ENCODE results near the gene CYRIA. TPM values are rescaled to one million over a fixed set of nuclear protein-coding genes. Genes with fewer than 3 reads are reported as not detected.

The CYRIA gene
- polyA plus RNA-seq, 1 experiment, result not detected

GRCh38 chr2:16664052-16664731 lies 1.4 kb downstream of the CYRIA start:
- H3K36me3 ChIP-seq (ENCODE audit: control insufficient read depth, insufficient read depth, low read length), result no peaks in the 10 kb centered on the region
- TF ChIP-seq CTCF (IDR thresholded peaks at IDR 0.05; ENCODE audit: insufficient read depth, low read depth, low read length), result no peak
- CTCF ChIA-PET, result no interaction called here
- H3K4me3 ChIP-seq (ENCODE audit: low read depth, low read length), result no peak overlapping the region
- no peak for DNase-seq (ENCODE audit: low read depth)
- POLR2A ChIA-PET, result no interaction called here
- H3K27me3 ChIP-seq (ENCODE audit: control insufficient read depth, insufficient read depth, low read length), result peaks cover 3% of the 10 kb centered on the region

GRCh38 chr2:16663121-16663905 lies 2.3 kb downstream of the CYRIA start:
- no peaks in the 10 kb centered on the region for H3K36me3 ChIP-seq (ENCODE audit: control insufficient read depth, insufficient read depth, low read length)
- ChIA-PET CTCF (interaction anchor here (1.1 kb wide), 1 partner anchor 14 kb away, joined by 3 read pairs; no protein-coding TSS in a partner anchor), POLR2A (no interaction called here)
- H3K4me3 ChIP-seq (ENCODE audit: low read depth, low read length), result no peak overlapping the region
- peaks cover 3% of the 10 kb centered on the region for H3K27me3 ChIP-seq (ENCODE audit: control insufficient read depth, insufficient read depth, low read length)
- no peak for DNase-seq (ENCODE audit: low read depth)
- TF ChIP-seq CTCF (IDR thresholded peaks at IDR 0.05; ENCODE audit: insufficient read depth, low read depth, low read length), result no peak

GRCh38 chr2:16661936-16662839 lies 3.4 kb downstream of the CYRIA start:
- Histone ChIP-seq H3K36me3 (ENCODE audit: control insufficient read depth, insufficient read depth, low read length) (no peaks in the 10 kb centered on the region), H3K4me3 (ENCODE audit: low read depth, low read length) (no peak overlapping the region), H3K27me3 (ENCODE audit: control insufficient read depth, insufficient read depth, low read length) (peaks cover 3% of the 10 kb centered on the region)
- ChIA-PET CTCF (interaction anchor here (1.1 kb wide), 1 partner anchor 13 kb away, joined by 3 read pairs; no protein-coding TSS in a partner anchor), POLR2A (no interaction called here)
- TF ChIP-seq CTCF (IDR thresholded peaks at IDR 0.05; ENCODE audit: insufficient read depth, low read depth, low read length), result no peak
- no peak for DNase-seq (ENCODE audit: low read depth)

- Histone ChIP-seq H3K4me3 (ENCODE audit: low read depth, low read length) (no peak overlapping the region), H3K36me3 (ENCODE audit: control insufficient read depth, insufficient read depth, low read length) (no peaks in the 10 kb centered on the region), H3K27me3 (ENCODE audit: control insufficient read depth, insufficient read depth, low read length) (peaks cover 3% of the 10 kb centered on the region)
- TF ChIP-seq CTCF (IDR thresholded peaks at IDR 0.05; ENCODE audit: insufficient read depth, low read depth, low read length), result no peak
- DNase-seq (ENCODE audit: low read depth), result no peak
- ChIA-PET POLR2A (no interaction called here), CTCF (no interaction called here)
Measured at GRCh38 chr2:16661526-16661925, 4.1 kb downstream of the CYRIA start.

Data from BJ (cell line).